Endometrial microvascular endothelial cells (primary cell): ENCODE measurements around the gene ALG3. TPM values are rescaled to one million over a fixed set of nuclear protein-coding genes. Genes with fewer than 3 reads are reported as not detected.

Source experiments
- in situ Hi-C: cut with HindIII; loops from 2 replicates; pipeline ENCODE4 v1.10.0; 2017; ENCODE audit warnings: low sequenced_read_pairs, low pct_unique_long_range_greater_than_20kb; ENCODE audit errors: inconsistent ontology term
- total RNA-seq: library from RNA; depleted of rRNA; stranded (reverse); fragments of >200 nt; gene quantifications from one replicate; pipeline ENCODE4 v1.2.3, GENCODE V29; 2015; ENCODE audit errors: inconsistent ontology term

Gene ALG3
- total RNA-seq, 1 donor from 2014 or later: 68.4 TPM

DNA sequence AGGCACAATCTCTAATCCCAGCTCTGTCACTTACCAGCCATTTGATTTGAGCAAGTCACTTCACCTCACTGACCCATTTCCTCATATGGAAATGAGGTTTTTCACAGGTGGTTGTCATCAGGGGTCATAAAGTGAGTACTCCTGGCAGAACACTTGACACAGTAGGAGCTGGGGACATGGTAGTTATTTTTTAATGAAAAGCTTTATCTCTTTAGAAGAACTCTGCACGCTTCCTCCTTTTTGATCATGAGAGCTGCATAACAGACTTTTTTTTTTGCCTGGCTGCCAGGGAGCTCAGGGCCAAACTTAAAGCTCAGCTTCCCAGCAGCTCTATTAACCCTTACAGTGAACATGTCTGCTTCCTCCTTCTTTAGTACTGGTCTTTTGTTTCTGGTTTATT is 11.0 kb downstream of the ALG3 start:
- in situ Hi-C loops: no loop called here

DNA sequence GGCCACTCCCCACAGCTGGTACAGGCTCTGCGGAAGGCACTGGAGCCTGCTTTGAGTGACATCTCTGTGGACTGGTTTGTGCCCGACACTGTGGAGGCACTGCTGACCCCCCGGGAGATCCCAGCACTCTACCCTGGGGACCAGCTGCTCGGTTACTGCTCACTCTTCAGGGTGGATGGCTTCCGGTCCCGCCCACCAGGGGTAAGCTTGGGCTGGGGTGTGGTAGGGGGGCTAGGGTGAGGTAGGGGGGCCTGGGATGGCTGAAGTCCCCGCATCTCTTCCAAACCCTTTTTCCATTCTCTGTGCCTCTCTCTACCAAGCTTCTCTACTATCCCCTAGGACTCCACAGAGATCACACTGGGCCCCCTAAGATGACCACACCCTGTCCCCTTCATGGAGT is 11.6 kb downstream of the ALG3 start:
- in situ Hi-C loops: no loop called here

DNA sequence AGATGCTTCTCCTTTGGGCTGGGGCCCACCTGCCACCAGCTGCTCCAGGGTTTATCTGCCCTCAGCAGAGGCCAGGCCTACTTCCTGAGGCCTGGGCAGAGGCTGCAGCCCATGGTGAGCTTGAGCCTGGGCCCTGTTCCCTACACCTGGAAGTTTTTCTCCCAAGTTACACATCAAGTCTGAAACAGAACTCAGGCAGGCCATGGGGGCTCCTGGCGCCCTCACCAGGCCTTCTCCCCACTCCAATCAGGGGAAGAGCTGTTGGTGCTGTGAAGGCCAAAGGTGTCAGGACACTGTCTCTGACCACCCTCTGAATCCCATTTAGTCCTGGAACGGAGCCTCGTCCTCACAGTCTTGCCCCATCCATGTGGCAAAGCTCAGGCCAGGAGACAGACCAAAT is 12.1 kb downstream of the ALG3 start:
- in situ Hi-C loops: no loop called here

DNA sequence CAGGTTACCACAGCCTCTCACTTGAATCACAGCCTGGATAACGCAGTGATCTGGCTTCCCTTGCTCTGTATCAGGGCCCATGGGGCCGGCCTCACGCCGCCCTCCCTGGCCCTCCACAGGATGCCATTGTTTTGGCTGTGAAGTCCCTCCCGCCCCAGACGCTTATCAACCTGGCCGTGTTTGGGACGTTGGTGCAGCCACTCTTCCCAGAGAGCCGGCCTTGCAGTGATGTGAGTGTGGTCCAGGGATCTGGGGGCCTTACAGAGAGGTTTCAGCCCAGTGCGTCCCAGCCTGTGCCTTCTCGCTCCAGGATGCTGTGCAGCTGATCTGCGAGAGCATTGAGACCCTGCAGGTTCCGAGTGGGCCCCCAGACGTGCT is 12.7 kb downstream of the ALG3 start:
- in situ Hi-C loops: no loop called here

DNA sequence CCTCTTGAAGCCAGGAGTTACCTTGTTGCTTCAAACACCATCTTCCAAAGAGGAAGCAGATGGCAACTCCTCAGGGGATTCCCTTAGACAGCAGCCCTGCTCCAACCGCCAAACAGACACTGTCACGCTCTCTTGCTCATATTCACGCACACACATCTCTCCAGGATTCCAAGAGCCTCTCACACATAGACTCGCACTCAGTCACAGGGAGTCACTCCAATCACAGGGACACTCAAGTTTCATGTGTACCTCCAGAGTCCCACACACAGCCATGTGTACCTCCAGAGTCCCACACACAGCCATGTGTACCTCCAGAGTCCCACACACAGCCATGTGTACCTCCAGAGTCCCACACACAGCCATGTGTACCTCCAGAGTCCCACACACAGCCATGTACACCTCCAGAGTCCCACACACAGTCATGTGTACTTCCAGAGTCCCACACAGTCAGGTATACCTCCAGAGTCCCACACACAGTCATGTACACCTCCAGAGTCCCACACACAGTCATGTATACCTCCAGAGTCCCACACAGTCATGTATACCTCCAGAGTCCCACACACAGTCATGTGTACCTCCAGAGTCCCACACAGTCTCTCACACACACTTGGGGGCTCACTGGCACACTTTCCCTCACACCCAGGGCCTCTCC is 13.3 kb downstream of the ALG3 start:
- in situ Hi-C loops: no loop called here

DNA sequence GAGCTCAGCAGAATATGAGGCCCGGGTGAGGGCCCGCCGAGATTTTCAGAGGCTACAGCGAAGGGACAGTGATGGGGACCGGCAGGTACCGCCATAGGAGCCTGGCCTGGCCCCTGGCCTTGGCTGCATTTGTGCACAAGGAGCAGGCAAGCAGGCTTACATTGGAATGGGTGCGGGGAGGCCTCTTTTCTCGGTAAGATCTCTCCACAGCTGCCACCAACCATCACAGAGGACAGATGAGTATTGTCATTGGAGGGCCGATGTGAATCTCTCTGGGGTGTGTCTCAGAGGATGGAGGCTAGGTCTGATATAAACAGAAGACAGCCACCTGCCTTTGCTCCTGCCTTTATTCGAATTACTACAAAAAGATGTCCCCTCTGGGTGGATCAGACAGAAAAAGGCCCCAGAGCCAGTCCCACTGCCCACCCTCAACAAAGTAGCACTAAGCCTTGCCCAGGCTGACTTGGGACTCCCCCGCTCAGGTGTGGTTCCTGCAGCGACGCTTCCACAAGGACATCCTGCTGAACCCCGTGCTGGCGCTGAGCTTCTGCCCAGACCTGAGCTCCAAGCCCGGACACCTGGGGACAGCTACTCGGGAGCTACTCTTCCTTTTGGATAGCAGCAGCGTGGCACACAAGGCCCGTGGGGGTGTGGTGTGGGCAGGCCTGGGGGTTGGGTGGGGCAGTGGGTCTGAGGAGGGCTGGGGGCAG is 13.9 kb downstream of the ALG3 start:
- in situ Hi-C loops: no loop called here

DNA sequence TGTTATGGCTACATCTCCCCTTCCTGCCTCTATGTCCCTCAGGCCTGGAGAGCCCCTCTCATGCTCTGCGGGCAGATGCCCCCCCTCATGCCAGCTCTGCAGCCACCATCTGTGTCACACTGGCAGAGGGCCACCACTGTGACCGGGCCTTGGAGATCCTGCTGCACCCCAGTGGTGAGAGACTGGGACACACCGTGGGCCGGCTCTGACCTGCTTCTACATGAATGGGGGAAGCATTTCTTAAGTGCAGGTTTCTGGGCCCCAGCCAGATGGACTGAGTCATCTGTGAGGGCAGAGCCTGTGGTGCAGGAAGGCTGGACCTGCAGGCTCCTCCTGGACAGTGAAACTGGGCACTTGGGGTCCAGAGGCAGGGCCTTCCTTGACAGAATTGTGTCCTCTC is 14.5 kb downstream of the ALG3 start:
- in situ Hi-C loops: no loop called here

DNA sequence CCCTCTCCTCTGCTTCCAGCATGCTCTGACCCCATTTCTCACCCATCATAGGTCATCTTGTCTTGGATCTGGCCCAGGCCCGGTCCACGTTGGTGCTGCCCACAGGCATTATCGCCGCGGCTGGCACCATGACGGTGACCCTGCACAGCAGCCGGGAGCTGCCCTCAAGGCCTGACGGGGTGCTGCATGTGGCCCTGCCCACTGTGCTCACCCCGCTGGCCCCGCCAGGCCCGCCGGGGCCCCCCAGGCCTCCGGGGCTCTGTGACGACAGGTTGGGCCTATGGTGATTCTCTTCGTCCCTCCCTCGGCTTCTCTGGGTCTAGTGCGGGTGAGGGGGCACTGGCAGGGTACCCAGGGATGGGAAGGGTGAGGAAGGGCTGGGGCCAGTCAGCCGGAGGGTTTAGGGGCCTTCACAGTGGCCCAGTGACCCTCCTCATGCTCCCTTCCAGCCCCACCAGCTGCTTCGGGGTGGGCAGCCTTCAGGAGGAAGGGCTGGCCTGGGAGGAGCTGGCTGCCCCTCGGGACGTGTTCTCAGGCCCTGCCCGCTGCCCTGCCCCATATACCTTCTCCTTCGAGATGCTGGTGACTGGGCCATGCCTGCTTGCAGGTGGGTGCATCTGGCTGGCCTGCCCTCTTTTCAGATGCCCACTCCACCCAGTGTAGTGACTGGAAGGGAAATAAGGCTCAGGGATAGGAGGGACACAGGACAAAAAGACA is 15.5 kb downstream of the ALG3 start:
- in situ Hi-C loops: no loop called here

DNA sequence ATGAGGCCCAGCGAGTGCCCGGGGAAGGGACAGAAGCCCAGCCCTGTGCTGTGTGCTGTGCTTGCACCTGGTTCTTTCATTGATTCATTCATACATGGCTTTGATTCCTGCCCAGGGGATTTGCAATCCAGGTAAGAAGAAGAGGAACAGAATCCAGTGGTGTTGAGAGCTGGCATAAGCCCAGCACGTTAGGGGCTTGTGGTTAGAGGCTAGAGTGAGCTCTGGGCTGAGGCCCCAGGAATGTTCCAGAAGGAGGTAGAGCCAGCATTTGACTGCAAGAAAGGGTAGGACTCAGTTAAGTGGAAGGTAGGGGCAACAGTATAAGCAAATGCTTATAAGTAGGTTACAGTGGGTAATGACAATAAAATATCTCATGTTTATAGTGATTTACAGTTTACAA is 17.1 kb downstream of the ALG3 start:
- in situ Hi-C loops: no loop called here

DNA sequence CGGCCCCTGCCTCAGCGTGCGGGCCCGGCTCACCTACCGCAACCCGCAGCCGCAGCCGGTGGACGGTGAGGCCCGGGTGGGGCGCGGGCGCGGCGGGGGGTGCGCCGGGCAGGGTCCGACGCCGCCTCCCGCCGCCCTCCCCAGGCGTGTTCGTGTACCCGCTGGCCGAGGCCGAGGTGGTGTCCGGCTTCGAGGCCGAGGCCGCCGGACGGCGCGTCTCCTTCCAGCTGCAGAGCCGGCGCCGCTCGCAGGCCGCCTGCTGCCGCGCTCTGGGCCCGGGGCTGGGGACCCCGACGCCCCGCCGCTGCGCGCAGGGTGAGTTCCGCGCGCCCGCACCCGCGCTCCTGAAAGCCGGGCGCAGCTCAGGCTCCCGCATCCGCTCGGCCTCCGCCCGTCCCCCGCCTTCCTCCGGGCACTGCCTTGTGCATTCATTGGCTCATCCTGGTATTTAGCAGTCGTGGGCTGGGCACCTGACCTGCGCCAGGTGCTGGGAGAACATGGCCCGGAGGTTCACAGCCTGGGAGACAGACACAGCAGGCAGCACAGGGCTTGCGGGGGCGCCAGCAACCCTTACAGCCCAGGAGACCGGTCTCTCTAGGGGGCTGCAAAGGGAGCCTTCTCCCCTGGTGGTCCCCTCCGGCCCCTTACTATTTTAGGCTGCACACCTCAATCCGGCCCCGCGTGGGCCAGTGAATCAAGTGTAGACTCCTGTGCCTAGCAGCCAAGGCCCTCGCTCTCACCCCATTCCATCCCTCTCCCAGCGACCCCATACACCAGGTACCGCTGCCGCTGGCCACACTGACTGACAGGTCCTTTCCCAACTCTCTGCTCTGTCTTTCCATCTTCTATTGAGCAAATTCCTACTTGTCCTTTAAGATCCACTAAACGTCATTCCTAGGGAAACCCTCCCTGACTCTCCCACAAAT is 17.9 kb downstream of the ALG3 start:
- in situ Hi-C loops: no loop called here

DNA sequence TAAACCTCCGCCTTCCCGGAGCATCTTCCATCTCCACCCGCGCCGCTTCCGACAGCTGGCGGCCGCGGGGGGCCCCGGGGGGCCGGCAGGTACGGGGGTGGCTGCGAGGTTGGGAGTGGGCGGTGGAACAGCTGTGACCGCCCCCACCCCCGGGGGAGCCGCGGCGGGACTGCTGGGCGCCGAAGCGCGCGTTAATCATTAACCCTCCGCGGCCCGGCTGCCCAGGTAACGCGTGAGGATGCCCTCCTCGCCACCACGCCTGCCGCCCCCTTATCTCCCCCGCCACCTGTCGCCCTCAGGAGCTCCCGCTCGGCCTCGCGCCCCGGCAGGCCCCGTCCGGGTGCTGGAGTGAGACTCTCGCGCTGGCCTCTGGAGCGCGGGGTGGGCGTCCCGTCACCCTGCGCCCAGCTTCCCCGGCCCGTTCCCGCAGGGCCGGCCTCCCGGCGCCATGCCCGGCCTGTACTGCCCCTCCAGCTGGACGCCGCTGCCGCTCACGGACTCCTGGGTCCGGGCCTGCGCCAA is 18.6 kb downstream of the ALG3 start:
- in situ Hi-C loops: no loop called here

DNA sequence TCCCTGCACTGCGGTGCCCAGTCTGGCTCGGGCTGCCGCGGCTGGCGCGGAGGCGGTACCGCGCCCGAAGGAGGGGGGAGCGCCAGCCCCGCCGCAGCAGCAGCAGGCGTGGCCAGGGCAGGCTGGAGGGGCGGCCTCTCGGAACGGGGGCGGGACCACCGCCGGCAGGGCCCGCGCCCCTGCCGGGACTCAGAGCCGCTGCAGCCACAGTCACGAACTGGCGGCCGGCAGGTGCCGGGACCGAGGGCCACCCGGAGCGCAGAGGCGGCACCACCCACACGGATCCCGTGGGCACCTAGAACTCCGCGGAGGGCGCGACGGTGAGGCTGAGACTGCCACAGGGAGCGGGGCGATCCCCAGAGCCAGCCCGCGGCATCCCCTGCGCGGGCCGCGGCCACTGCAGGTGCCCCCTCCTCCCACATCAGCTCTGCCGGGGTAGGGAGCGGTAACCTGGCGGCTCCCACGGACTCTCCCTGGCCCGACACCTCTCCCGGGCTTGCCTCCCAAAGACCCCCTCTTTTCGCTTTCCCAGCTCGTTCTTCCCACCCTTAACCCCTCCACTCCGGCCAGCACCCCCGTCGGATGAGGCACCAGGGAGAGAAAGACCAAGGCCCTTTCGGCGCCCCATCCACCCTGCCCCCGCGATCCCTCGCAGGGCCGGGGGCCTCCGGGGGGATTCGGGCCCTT is 19.2 kb downstream of the ALG3 start, which contains the start of gene VWA5B2:
VWA5B2 (plus strand) TSS at position 192 of the 687 bp plus-strand sequence. CDS start 944 bp downstream, outside the sequence.
- in situ Hi-C loops: no loop called here

DNA sequence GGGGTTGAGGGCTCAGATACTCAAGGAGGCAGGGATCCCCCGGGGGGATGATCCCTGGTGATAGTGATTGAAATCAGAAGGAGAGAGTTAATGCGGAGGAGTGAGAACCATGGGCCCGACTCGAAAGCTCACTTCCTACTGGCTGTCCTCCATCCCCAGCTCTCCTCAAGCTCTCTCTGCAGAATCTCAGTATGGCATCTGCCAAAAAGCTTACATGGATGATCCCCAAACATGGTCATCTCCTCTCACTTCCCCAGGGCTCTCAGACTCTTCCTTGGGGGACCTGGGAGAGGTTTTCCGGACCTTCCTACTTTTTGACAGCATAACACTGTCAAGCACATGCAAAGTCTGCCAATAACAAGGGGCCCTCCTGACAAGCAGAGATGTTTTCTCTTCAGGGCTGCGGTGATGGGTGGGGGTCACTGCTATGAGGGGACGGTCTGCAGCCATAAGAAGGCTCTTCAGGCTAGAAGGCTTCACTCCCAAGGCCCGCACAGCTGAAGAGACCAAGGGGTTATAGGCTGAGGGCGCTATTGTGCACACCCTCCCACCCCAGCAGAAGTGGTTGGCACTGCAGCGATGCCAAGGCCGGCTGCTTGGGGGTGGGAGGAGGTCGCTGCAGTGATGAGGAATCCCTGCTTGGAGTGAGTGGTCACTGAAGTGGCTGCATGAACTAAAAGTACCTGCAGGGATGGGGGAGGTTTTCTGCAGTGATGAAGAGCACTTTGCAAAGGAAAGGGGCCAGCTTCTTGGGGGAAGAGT is 20.2 kb downstream of the ALG3 start:
- in situ Hi-C loops: no loop called here

DNA sequence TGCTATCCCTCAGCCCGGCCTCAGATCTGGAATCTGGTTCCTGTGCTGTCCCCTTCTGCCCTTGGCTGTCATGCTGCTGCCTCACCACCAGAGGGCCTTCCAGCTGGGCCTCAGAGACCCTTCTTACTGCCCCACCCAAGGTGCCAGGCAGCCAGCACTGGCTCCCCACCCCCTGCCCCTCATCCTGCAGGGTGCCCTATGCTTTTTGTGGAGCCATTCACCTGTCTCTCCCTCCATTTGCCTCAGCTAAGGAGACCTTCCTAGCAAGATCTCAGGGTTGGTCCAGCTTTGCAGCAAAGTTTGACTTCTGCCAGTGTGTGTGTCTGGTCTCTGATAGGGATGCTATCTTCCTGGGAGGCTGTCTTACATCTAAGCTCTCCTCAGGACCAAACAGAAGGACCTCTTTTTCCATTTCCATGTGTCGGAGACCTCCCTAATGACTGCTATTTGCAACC is 21.3 kb downstream of the ALG3 start:
- in situ Hi-C loops: no loop called here

DNA sequence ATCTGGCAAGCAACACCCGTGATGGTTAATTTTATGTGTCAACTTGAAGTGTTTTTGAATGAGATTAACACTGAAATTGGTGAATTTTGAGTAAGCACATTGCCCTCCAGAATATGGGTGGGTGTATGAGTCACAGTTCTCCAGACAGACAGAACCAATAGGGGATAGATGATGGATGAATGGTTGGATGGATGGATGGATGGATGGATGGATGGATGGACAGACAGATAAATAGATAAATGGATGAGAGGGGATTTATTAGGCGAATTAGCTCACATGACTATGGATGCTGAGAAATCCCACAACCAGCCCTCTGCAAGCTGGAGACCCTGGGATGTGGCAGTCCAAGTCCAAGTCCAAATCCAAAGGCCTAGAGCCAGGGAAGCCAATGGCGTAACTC is 24.8 kb downstream of the ALG3 start:
- in situ Hi-C loops: no loop called here

DNA sequence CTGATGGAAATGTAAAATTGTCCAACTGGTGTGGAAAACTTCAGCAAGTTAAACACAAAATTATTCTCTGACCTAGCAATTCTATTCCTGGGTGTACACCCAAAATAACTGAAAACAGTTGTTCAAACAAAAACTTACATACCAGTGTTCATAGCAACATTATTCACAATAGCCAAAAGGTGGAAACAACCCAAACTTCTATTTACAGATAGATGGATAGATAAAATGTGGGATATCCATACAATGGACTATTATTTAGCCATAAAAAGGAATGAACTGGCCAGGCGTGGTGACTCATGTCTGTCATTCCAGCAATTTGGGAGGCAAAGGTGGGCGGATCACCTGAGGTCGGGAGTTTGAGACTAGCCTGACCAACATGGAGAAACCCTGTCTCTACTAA is 26.2 kb downstream of the ALG3 start:
- in situ Hi-C loops: no loop called here

DNA sequence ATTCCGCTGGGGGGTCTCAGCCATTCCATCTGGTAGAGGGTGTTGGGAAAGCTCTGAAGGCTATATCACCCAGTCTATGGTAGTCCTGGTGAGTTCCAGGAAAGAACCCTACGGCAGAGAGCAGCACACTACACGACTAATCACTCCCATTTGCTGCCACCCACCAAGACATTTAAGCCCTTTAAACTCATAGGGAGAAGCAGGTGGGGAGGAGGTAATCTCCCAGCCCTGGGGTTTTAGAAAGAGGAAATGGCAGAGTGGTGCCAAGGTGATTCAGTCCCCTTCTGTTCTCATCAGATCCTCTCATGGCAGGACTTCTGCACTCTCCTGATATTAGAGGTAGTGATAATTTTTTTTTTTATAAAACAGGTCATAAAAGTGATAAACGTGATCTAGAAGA is 29.9 kb downstream of the ALG3 start:
- in situ Hi-C loops: no loop called here

DNA sequence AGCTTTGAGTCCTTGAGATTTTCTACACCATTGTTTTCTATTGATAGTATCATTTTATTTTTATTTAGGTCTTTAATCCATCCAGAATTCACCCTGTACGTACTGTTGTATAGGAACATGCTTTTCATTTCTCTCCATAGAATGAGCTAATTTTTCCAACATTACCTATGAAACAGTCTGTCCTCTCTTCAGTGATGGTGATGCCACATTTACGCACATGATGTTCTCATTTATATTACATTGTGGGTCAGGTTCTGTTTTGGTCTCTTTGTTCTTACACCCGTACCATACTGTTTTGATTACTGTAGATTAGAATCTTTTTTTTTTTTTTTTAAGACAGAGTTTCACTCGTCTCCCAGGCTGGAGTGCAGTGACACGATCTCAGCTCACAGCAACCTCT is 37.0 kb downstream of the ALG3 start:
- in situ Hi-C loops: no loop called here
